Measurements from ENCODE around the gene SRGAP1.

GRCh38 chr12:64056741-64057140 is 212.2 kb downstream of the SRGAP1 start:
- no peak for TF ChIP-seq CTCF (IDR thresholded peaks at IDR 0.05; ENCODE audit: poor library complexity)
- TF ChIP-seq EZH2 (IDR thresholded peaks at IDR 0.05; ENCODE audit: borderline replicate concordance) = no peak
- no peak for TF ChIP-seq EZH2phosphoT487 (IDR thresholded peaks at IDR 0.05; ENCODE audit: low read depth, severe bottlenecking, unreplicated experiment)
